ENCODE results near the gene ERBB2. TPM values are rescaled to one million over a fixed set of nuclear protein-coding genes. Genes with fewer than 3 reads are reported as not detected.

ERBB2 gene
- total RNA-seq, 1 experiment from 2014 or later, result 216 TPM

- H3K4me2 ChIP-seq (ENCODE audit: insufficient read depth, insufficient read length, low read length), result peak overlapping the region; percentile 73
- no peak overlapping the region for H2BK12ac ChIP-seq (ENCODE audit: insufficient read length, low read depth, low read length)
- H2BK120ac ChIP-seq (ENCODE audit: low read depth, low read length, poor library complexity, severe bottlenecking), result no peak overlapping the region
- no peak overlapping the region for H4K91ac ChIP-seq (ENCODE audit: insufficient read length, low read depth, low read length)
- no peaks in the 10 kb centered on the region for H3K9me3 ChIP-seq (ENCODE audit: control insufficient read depth, low read depth, low read length)
- no peak overlapping the region for H2BK20ac ChIP-seq (ENCODE audit: low read depth, low read length, poor library complexity, severe bottlenecking)
- no peak overlapping the region for H4K5ac ChIP-seq (ENCODE audit: insufficient read length, low read depth, low read length)
- H4K20me1 ChIP-seq (ENCODE audit: control insufficient read depth, insufficient read depth, insufficient read length), result no peaks in the 10 kb centered on the region
- H3K56ac ChIP-seq (ENCODE audit: insufficient read length, low read depth, low read length), result no peak overlapping the region
- peak overlapping the region; percentile 61; the same call in 1 of the 2 replicates for H3K14ac ChIP-seq (ENCODE audit: insufficient read depth, low read length)
- Mint-ChIP-seq H3K36me3 (ENCODE audit: insufficient read depth in 1 of 3, low read depth in 3 of 3) (peaks cover 0 to 4% (median 0%) of the 10 kb centered on the region in 3 experiments; a peak in 4 of 7 replicates), H3K4me3 (peak overlapping the region; percentile 85 to 87), H3K9me3 (no peaks in the 10 kb centered on the region), H3K4me1 (peaks cover 31 to 38% of the 10 kb centered on the region in 2 experiments), H3K27ac (peak overlapping the region in 1 of 3 experiments; percentile 52; a peak in 2 of 7 replicates), H3K27me3 (ENCODE audit: low read depth) (peaks cover 3% of the 10 kb centered on the region; the same call in 1 of the 2 replicates)
- no peak for DNase-seq
- peaks cover 2% of the 10 kb centered on the region; the same call in 1 of the 2 replicates for H3K79me2 ChIP-seq (ENCODE audit: insufficient read depth, low read length)
- peaks cover 3% of the 10 kb centered on the region; the same call in 1 of the 2 replicates for H3K4me1 ChIP-seq (ENCODE audit: insufficient read depth, low read length)
- H4K8ac ChIP-seq (replicated peaks; ENCODE audit: insufficient read length, low read depth, low read length), result no peak overlapping the region
- no CpG with 5 or more reads among the region's 13 CpGs for WGBS (ENCODE audit: extremely low coverage, insufficient read length, low lambda C conversion rate)
- H2BK15ac ChIP-seq (ENCODE audit: low read depth, low read length), result no peak overlapping the region
- no peak for TF ChIP-seq CTCF (conservative IDR thresholded peaks at IDR 0.05)
- no peaks in the 10 kb centered on the region for H3K27me3 ChIP-seq (ENCODE audit: insufficient read depth, low read length)
- H2AFZ ChIP-seq (ENCODE audit: low read length), result no peak overlapping the region
- no peak overlapping the region for H3K18ac ChIP-seq (ENCODE audit: insufficient read length, low read depth, low read length)
- no peak overlapping the region for H3K4ac ChIP-seq (ENCODE audit: low read depth, low read length)
- H3K79me1 ChIP-seq (ENCODE audit: insufficient read depth, low read depth, low read length, poor library complexity, severe bottlenecking), result no peaks in the 10 kb centered on the region
- H3K27ac ChIP-seq (ENCODE audit: insufficient read length, low read depth, low read length), result no peak overlapping the region
- no peak overlapping the region for H3K9ac ChIP-seq (ENCODE audit: extremely low read depth, insufficient read length, low read length)
- peaks cover 27% of the 10 kb centered on the region for H3K23me2 ChIP-seq (ENCODE audit: insufficient read length, low read depth, low read length, poor library complexity, severe bottlenecking)
- H2BK5ac ChIP-seq (ENCODE audit: insufficient read length, low read length), result no peak overlapping the region
- H3T11ph ChIP-seq (ENCODE audit: low read length), result no peak overlapping the region
- H2AK5ac ChIP-seq (ENCODE audit: insufficient read length, low read length), result no peak overlapping the region
- no peak overlapping the region for H3K23ac ChIP-seq (ENCODE audit: insufficient read length, low read depth, low read length)
Observed at GRCh38 chr17:39737206-39737759, 37.4 kb downstream of the ERBB2 start.
